ENCODE results near the gene DLL3. TPM values are rescaled to one million over a fixed set of nuclear protein-coding genes. Genes with fewer than 3 reads are reported as not detected.
A peak's percentile ranks its signal among the peaks of the same experiment; 100 is the strongest.

Gene DLL3
- total and polyA plus RNA-seq, 2 experiments from 2014 or later: 9.8 to 15.6 TPM

- TF ChIP-seq EZH2 (IDR thresholded peaks at IDR 0.05; ENCODE audit: low read depth, unreplicated experiment) (no peak), STAT1 (IDR thresholded peaks at IDR 0.05; ENCODE audit: unreplicated experiment) (no peak), ZNF114 (CRISPR knock-in tag; IDR thresholded peaks at IDR 0.05) (no peak), NANOG (IDR thresholded peaks at IDR 0.05; ENCODE audit: borderline replicate concordance) (no peak), CTCF (conservative IDR thresholded peaks at IDR 0.05; ENCODE audit: low read depth in 2 of 2) (no peak), CREB1 (CRISPR knock-in tag; IDR thresholded peaks at IDR 0.05; ENCODE audit: low read depth) (no peak), ZNF331 (CRISPR knock-in tag; IDR thresholded peaks at IDR 0.05; ENCODE audit: low read depth) (no peak), REST (IDR thresholded peaks at IDR 0.05; ENCODE audit: unreplicated experiment) (no peak)
Observed at GRCh38 chr19:39533791-39534190, 35.0 kb downstream of the DLL3 start.

GRCh38 chr19:39539165-39539517 lies 40.4 kb downstream of the DLL3 start:
- peaks cover 27% of the 10 kb centered on the region for H3K4me1 Mint-ChIP-seq
- H3F3A ChIP-seq (replicated peaks; ENCODE audit: low read depth): no peaks in the 10 kb centered on the region
- ATAC-seq (peak; percentile 20), DNase-seq (ENCODE audit: low spot score) (peak; percentile 79)
- H3K36me3 ChIP-seq (ENCODE audit: insufficient read depth): no peaks in the 10 kb centered on the region
- no peaks in the 10 kb centered on the region for H3K9me3 Mint-ChIP-seq
- no peaks in the 10 kb centered on the region for H3K27me3 ChIP-seq (ENCODE audit: insufficient read depth)
- peak overlapping the region; percentile 76 for H3K4me2 ChIP-seq
- no peaks in the 10 kb centered on the region; the same call in 1 of the 2 replicates for H4K20me1 ChIP-seq (replicated peaks; ENCODE audit: insufficient read depth)
- H3K79me2 ChIP-seq (replicated peaks; ENCODE audit: insufficient read depth): peaks cover 8% of the 10 kb centered on the region
- no peak overlapping the region for H2AFZ ChIP-seq
- H3K27ac Mint-ChIP-seq: peak overlapping the region; percentile 85
- H3K27ac ChIP-seq (ENCODE audit: low read depth): no peak overlapping the region
- TF ChIP-seq CTCF (conservative IDR thresholded peaks at IDR 0.05; ENCODE audit: low read depth in 2 of 2) (no peak), CREB1 (CRISPR knock-in tag; IDR thresholded peaks at IDR 0.05; ENCODE audit: low read depth) (peak; percentile 28; the same call in 1 of the 2 replicates), REST (IDR thresholded peaks at IDR 0.05; ENCODE audit: unreplicated experiment) (no peak), EZH2 (IDR thresholded peaks at IDR 0.05; ENCODE audit: low read depth, unreplicated experiment) (no peak), EZH2phosphoT487 (IDR thresholded peaks at IDR 0.05; ENCODE audit: unreplicated experiment) (no peak)
- H3K36me3 Mint-ChIP-seq (ENCODE audit: low read depth): peaks cover 6% of the 10 kb centered on the region; the same call in 1 of the 3 replicates
- H3K27me3 Mint-ChIP-seq (ENCODE audit: insufficient read depth, low read depth, poor library complexity): peaks cover 14% of the 10 kb centered on the region
- peak overlapping the region; percentile 69 for H3K4me3 ChIP-seq
- H3K9me2 ChIP-seq (ENCODE audit: insufficient read depth): no peaks in the 10 kb centered on the region
- peak overlapping the region; percentile 92 for H3K4me3 Mint-ChIP-seq
- peaks cover 7% of the 10 kb centered on the region for H3K4me1 ChIP-seq (ENCODE audit: insufficient read depth)

More at GRCh38 chr19:39533791-39534190, 35.0 kb downstream of the DLL3 start:
- H3K27me3 Mint-ChIP-seq (ENCODE audit: insufficient read depth, low read depth, poor library complexity): peaks cover 11% of the 10 kb centered on the region
- no peaks in the 10 kb centered on the region for H3K9me3 Mint-ChIP-seq
- Histone ChIP-seq H4K20me1 (replicated peaks; ENCODE audit: insufficient read depth) (peaks cover 11% of the 10 kb centered on the region; the same call in 1 of the 2 replicates), H2AFZ (no peak overlapping the region), H3K4me1 (ENCODE audit: insufficient read depth) (peaks cover 4% of the 10 kb centered on the region; the same call in 1 of the 2 replicates), H3K27me3 (ENCODE audit: insufficient read depth) (no peaks in the 10 kb centered on the region), H3K4me2 (no peak overlapping the region), H3F3A (replicated peaks; ENCODE audit: low read depth) (no peaks in the 10 kb centered on the region), H3K27ac (ENCODE audit: low read depth) (no peak overlapping the region), H3K79me2 (replicated peaks; ENCODE audit: insufficient read depth) (peaks cover 21% of the 10 kb centered on the region), H3K36me3 (ENCODE audit: insufficient read depth) (no peaks in the 10 kb centered on the region), H3K4me3 (no peak overlapping the region), H3K9me2 (ENCODE audit: insufficient read depth) (no peaks in the 10 kb centered on the region)
- no peak for DNase-seq (ENCODE audit: low spot score)
- no peak overlapping the region for H3K27ac Mint-ChIP-seq
- 0 out of 3 replicates have a peak, but pooled peaks cover 6% of the 10 kb centered on the region for H3K36me3 Mint-ChIP-seq (ENCODE audit: low read depth)
- no peak overlapping the region for H3K4me3 Mint-ChIP-seq
- ATAC-seq: no peak
- peaks cover 7% of the 10 kb centered on the region for H3K4me1 Mint-ChIP-seq
